Measurements from ENCODE around the gene CRY1. TPM values are rescaled to one million over a fixed set of nuclear protein-coding genes. Genes with fewer than 3 reads are reported as not detected.

Gene CRY1
- total RNA-seq, 6 experiments from 2014 or later, result 7.5 to 12.5 (median 10.6) TPM

DNA sequence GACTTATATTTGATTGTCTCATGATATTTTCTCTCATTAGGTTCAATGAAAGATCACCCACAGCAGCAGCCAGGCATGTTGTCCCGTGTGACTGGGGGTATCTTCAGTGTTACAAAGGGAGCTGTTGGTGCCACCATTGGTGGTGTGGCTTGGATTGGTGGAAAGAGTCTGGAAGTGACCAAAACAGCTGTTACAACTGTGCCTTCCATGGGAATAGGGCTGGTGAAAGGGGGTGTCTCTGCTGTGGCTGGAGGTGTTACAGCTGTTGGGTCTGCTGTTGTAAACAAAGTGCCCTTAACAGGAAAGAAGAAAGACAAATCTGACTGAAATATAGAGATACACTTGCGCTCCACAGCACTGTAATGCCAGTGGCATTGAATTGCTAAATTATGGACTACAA is 122.3 kb downstream of the CRY1 start:
- no peak overlapping the region for H3K4me3 ChIP-seq
- no peaks in the 10 kb centered on the region for H3K9me3 ChIP-seq
- H3K27ac ChIP-seq, result no peak overlapping the region
- H3K4me1 ChIP-seq, result peaks cover 0 to 43% (median 16%) of the 10 kb centered on the region in 4 donors
- ATAC-seq, result no peak
- no peak for TF ChIP-seq POLR2A (IDR thresholded peaks at IDR 0.05)
- TF ChIP-seq, protein P1, sequence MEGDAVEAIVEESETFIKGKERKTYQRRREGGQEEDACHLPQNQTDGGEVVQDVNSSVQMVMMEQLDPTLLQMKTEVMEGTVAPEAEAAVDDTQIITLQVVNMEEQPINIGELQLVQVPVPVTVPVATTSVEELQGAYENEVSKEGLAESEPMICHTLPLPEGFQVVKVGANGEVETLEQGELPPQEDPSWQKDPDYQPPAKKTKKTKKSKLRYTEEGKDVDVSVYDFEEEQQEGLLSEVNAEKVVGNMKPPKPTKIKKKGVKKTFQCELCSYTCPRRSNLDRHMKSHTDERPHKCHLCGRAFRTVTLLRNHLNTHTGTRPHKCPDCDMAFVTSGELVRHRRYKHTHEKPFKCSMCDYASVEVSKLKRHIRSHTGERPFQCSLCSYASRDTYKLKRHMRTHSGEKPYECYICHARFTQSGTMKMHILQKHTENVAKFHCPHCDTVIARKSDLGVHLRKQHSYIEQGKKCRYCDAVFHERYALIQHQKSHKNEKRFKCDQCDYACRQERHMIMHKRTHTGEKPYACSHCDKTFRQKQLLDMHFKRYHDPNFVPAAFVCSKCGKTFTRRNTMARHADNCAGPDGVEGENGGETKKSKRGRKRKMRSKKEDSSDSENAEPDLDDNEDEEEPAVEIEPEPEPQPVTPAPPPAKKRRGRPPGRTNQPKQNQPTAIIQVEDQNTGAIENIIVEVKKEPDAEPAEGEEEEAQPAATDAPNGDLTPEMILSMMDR (IDR thresholded peaks at IDR 0.05), result no peak
- intact Hi-C loops (cut with DNase I), result no loop called here
- no peak for DNase-seq
- H3K36me3 ChIP-seq, result peaks cover 0 to 14% (median 11%) of the 10 kb centered on the region in 4 donors
- 94% methylated on average over 2 of the region's 2 CpGs for WGBS (ENCODE audit: insufficient coverage, low coverage, low lambda C conversion rate, missing lambda C conversion rate)
- H3K27me3 ChIP-seq, result no peaks in the 10 kb centered on the region

DNA sequence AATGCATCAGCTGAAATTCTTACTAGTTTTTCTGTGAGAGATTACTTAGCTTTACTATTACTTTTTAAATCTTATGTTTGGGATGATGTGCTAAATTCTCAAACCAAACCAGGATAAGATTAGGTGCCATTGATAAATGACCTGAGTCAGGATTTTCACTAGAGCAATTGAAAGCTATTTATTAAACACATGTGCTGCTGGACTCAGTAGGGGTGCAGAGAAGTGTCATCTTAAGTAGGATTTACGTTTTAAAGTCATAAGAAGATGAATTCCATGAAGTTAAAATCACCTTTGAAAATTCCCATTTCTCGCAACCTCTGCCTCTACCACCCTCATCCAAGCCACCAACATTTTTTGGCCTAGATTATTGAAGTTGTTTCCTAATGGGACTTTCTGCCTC is 128.8 kb downstream of the CRY1 start:
- no peak for DNase-seq
- WGBS (ENCODE audit: insufficient coverage, low coverage, low lambda C conversion rate, missing lambda C conversion rate), result 94% methylated on average over 2 of the region's 2 CpGs

DNA sequence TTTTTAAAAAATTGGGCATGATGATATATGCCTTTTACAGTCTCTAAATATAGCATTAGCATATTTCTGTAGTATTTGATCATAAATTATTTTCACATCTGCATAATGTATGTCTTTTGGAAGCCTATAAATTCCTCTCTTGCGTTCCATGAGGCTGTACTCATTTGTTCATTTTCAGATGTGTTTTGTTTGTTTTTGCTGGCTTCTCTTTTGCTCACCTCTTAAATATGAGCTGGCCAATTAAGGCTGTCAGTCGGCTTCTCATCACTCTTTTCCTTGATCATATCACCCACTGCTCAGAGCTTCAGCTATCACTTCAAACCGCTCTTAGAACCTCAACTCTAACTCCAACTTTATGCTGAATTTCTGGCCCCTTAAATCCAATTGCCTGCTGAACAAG is 131.1 kb downstream of the CRY1 start:
- H3K36me3 ChIP-seq, result peaks cover 0 to 5% (median 2%) of the 10 kb centered on the region in 4 donors
- no peak for DNase-seq
- TF ChIP-seq, protein P1 (IDR thresholded peaks at IDR 0.05), result no peak
- no peak for TF ChIP-seq POLR2A (IDR thresholded peaks at IDR 0.05)
- H3K27ac ChIP-seq, result no peak overlapping the region
- H3K27me3 ChIP-seq, result no peaks in the 10 kb centered on the region
- H3K9me3 ChIP-seq, result no peaks in the 10 kb centered on the region
- H3K4me1 ChIP-seq, result peaks cover 0 to 26% (median 0%) of the 10 kb centered on the region in 4 donors
- intact Hi-C loops (cut with DNase I), result no loop called here
- ATAC-seq, result no peak
- no peak overlapping the region for H3K4me3 ChIP-seq
- 94% methylated on average over 3 of the region's 3 CpGs for WGBS (ENCODE audit: insufficient coverage, low coverage, low lambda C conversion rate, missing lambda C conversion rate)

More for the DNA sequence above, 128.8 kb downstream of the CRY1 start:
- intact Hi-C loops (cut with DNase I), result no loop called here
- H3K9me3 ChIP-seq, result no peaks in the 10 kb centered on the region
- TF ChIP-seq, protein P1 (IDR thresholded peaks at IDR 0.05), result no peak
- TF ChIP-seq POLR2A (IDR thresholded peaks at IDR 0.05), result no peak
- no peak overlapping the region for H3K4me3 ChIP-seq
- H3K4me1 ChIP-seq, result peaks cover 0 to 6% (median 0%) of the 10 kb centered on the region in 4 donors
- no peak for ATAC-seq
- H3K27me3 ChIP-seq, result no peaks in the 10 kb centered on the region
- no peak overlapping the region for H3K27ac ChIP-seq
- peaks cover 0 to 14% (median 6%) of the 10 kb centered on the region in 4 donors for H3K36me3 ChIP-seq

DNA sequence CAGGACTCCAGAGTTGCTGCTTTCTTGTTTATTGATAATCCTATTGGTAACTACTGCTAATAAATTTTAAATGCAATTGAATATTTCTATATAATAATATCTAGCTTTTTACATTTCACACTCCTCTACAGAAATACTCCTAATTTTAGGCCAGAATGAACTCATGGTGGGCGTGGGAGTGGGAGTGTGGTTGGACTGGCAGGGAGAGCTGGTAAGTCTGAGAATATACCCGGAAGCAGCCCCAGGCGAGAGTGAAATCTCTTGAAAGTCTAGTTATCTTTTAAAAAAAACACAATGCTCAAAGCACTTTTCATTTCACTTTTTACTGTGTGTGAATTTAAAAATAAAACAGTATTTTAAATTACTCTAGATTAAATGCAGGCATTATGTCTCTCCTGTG is 132.9 kb downstream of the CRY1 start:
- intact Hi-C loops (cut with DNase I), result no loop called here
- Histone ChIP-seq H3K27ac (no peak overlapping the region), H3K4me3 (no peak overlapping the region), H3K9me3 (no peaks in the 10 kb centered on the region), H3K4me1 (peaks cover 0 to 19% (median 0%) of the 10 kb centered on the region in 4 donors), H3K27me3 (no peaks in the 10 kb centered on the region), H3K36me3 (no peaks in the 10 kb centered on the region)
- TF ChIP-seq, protein P1 (IDR thresholded peaks at IDR 0.05), result no peak
- no peak for TF ChIP-seq POLR2A (IDR thresholded peaks at IDR 0.05)
- 74% methylated on average over 3 of the region's 3 CpGs for whole genome bisulfite sequencing (ENCODE audit: insufficient coverage, low coverage, low lambda C conversion rate, missing lambda C conversion rate)
- ATAC-seq (no peak), DNase-seq (no peak)

DNA sequence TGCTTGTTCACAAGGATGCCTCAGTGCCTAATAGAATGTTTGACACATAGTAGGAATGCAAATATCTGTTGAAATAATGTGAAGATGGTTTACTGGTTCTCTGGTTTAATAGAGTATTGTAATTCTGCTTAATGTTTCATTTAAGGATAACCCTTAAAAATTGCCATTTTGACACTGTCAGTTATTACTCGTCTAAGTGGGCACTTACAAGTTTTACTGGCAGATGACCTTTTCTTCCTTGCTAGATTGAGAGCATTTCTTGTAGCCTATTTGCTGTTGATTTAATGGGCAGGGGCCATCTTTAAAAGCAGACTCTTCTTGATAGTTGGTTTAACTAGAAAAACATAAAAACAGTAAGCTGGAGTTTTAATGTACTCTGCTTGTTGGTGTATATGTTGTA is 135.8 kb downstream of the CRY1 start:
- no peaks in the 10 kb centered on the region for H3K27me3 ChIP-seq
- WGBS (ENCODE audit: insufficient coverage, low coverage, low lambda C conversion rate, missing lambda C conversion rate), result 16% methylated on average over 1 of the region's 1 CpG
- no peak for DNase-seq
- H3K36me3 ChIP-seq, result no peaks in the 10 kb centered on the region
- peaks cover 0 to 19% (median 0%) of the 10 kb centered on the region in 4 donors for H3K4me1 ChIP-seq
- TF ChIP-seq POLR2A (IDR thresholded peaks at IDR 0.05), result no peak
- TF ChIP-seq, protein P1 (IDR thresholded peaks at IDR 0.05), result no peak
- intact Hi-C loops (cut with DNase I), result no loop called here
- no peak for ATAC-seq
- no peak overlapping the region for H3K27ac ChIP-seq
- no peaks in the 10 kb centered on the region for H3K9me3 ChIP-seq
- peak overlapping the region; percentile 68 to 92 (median 86) for H3K4me3 ChIP-seq
